ENCODE measurements around the gene FEZF2. TPM values are rescaled to one million over a fixed set of nuclear protein-coding genes. Genes with fewer than 3 reads are reported as not detected.

FEZF2 gene
- total and polyA plus RNA-seq, 2 of the 8 experiments (the other 6 are each of a cell fraction or from before 2014, with no cell fraction given): 0.06 TPM; not detected in 1

DNA sequence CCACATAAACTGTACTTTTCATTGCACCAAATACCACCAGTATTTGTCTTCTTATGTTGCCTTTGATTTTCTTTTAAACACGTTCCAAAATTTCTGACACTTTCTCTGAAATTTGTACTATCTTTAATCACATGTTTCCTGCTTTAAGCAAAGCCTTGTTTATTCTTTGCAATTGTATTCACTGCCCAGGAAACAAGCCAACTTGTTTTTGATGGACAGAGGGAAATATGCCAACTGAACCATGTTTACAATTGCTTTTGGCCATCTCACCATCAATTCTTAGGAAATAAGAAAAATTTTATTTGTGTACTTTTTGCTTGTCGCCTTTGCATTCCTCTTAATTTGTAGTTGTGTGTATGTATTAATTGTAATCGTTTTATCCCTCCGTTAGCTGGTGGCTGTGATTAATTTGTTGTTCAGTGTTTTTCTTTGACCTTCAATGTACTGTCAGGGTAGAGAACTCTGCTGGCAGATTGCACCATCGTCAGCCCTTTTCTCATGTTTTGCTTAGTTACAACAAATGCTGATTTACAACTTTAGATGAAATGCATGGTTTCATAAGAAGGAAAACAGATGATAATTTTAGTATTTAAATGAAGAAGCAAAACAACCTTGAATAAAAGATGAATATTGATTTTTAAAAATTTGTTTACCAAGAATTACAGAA, 19.4 kb upstream of the FEZF2 start (continued):
- TF ChIP-seq SIRT6 (IDR thresholded peaks at IDR 0.05; ENCODE audit: low read length): no peak
